Esophagus muscularis mucosa (tissue), 3 donors: ENCODE data around the gene MORN5.

Experiments used
- CTCF ChIP-seq, 3 experiments: fragments of 200-600 bp in 2 of 3; fragments of 450-650 bp in 1 of 3; sonication (generic) in 2 of 3; IDR thresholded peaks; one replicate each; pipeline ENCODE4 v1.5.1; 2017 to 2019; ENCODE audit warnings: antibody characterized with exemption in 3 of 3, mild to moderate bottlenecking in 2 of 3, moderate library complexity in 1 of 3
- POLR2A ChIP-seq: fragments of 450-650 bp; IDR thresholded peaks from one replicate; pipeline ENCODE4 v1.6.1; 2017; ENCODE audit warnings: antibody characterized with exemption, moderate library complexity, mild to moderate bottlenecking, low read depth

DNA sequence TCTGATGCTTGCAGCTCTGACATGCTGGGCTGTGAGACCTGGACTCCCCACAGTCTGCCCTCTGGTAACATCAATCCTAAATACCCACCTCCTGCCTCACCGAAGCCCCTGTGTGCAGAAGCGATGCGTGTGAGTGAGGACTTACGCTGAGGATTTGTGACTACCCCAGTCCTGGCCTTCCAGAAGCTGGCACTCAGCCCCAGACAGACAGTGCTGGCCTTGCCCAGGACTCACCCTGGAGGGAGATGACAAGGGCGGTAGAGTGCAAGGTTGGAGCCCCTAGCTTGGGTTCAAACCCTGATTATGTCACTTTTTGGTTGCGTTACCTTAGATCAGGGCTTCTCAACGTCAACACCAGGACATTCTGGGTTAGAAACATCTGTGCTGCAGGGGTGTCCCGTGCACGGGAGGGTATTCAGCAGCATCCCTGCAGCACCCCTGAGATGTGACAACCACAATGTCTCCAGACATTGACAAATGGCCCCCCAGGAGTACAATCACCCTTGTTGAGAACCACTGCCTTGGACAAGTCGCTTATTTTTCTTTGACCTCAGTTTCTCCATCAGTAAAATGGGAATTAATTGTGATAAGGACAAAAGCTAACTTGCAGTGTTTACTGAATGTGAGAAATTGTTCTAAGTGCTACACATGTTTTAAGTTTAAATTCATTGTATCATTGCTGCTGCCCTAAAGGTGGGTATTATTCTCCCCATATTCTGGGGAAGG lies 43.1 kb upstream of the MORN5 start:
- TF ChIP-seq CTCF (IDR thresholded peaks at IDR 0.05) (no peak), POLR2A (no peak)
